GM19351 (cell line): Measurements from ENCODE around the gene CFAP298.
A peak's percentile ranks its signal among the peaks of the same experiment; 100 is the strongest.
"Not testable (repeated sequence)": the region's sequence is repeated elsewhere in the genome, so short reads cannot be mapped to it uniquely, and the experiment has no call there.

Source experiments
- ATAC-seq: cut with Tn5 transposase; IDR thresholded peaks from one replicate; pipeline ENCODE4 v1.9.1; 2021; ENCODE audit warnings: mild to moderate bottlenecking, moderate library complexity; ENCODE audit not compliant: unreplicated experiment

The CFAP298 gene

GRCh38 chr21:32612075-32612998 is at the start of gene CFAP298:
CFAP298 (minus strand) TSS chr21:32612377; CDS start chr21:32612243, 134 bp downstream.
- peak; percentile 93 for ATAC-seq

- ATAC-seq, result not testable (repeated sequence)
Observed at GRCh38 chr21:32661026-32661782, 49.0 kb upstream of the CFAP298 start.

DNA sequence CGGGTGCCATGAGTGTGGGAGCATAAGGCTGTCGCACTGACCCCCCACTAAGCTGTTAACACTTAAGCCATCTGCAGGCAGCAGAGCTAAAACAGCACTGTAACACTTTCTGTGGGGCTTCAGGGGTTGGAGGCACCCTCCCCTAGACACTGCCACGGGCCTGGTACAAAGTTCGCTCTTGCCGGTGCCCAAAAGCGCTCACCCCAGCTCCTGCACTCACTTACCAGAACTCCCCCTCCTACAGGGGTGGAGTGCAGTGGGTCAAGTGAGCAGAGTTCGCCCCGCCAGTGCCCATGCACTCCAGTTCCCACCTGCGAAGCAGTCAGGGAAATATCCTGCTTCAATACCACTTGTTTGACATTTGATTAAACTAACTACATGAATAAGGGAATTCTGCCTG is 46.3 kb upstream of the CFAP298 start:
- ATAC-seq, result no peak

DNA sequence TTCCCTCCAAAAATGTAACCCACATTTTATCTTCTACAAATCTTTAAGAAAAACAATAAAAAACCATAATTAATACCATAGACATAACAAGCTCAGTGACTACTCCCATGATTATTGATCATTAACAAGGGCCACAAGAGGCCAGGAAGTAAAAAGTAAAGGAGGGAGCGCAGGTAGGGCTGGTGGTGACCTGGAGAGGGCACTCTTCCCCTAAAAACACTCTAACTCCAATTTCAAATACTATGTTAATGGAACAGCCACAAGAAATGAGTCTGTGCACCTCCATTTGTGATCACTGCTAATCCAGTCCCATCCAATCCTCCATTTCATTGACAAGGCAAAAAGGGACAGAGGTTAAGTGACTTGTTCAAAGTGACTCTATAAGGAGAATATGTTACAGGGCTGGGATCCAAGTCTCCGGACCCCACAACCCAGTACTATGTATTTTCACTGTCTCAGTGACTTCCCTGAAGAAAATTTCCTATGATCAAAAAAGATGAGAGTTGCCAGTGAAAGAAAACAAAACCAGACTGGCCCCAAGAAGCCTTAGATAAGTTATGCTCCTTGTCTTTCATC is 41.2 kb upstream of the CFAP298 start:
- no peak for ATAC-seq

- ATAC-seq, result no peak
Observed at GRCh38 chr21:32648165-32648564, 36.0 kb upstream of the CFAP298 start.

DNA sequence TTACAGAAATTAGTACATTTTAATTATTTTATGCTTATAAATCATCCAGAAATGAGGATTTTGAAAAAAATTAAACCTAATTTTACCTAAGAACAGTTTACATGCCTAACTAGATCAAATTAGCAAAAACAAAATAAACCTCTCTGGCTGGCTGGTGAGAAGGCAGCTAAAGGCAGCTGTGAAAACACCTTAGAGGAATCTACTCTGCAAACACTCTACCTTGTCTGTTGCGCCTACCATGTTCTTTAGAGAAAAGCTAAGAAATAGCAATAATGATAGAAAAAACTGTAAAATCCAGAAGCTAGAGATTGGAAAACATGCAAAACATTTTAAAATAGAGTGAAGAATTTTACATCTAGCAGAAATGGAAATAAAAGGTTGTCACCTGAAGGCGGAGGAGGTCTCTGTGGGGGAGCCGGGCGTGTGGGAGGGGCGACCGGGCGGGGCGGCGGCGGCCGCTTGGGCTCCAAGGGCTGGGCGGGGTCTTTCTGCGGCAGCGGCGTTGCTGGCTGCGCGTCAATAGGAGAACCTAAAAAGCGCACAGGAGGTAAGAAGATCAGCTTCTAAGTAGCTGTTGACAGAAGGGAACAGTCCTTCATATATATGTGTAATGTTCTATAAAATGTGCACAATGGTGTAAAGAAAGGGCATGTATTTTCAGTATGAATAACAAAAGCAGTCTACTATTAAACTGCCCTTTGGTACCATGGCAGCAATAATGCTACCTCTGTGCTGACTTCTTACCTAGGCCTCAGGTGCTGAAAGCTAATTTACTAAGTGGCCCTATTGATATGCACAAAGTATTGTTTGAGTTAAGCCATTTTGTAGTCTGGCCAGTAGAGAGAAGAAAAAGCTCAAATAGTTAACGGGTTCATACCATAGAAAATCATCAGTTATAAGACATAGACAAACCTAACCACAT is 33.3 kb upstream of the CFAP298 start:
- no peak for ATAC-seq

DNA sequence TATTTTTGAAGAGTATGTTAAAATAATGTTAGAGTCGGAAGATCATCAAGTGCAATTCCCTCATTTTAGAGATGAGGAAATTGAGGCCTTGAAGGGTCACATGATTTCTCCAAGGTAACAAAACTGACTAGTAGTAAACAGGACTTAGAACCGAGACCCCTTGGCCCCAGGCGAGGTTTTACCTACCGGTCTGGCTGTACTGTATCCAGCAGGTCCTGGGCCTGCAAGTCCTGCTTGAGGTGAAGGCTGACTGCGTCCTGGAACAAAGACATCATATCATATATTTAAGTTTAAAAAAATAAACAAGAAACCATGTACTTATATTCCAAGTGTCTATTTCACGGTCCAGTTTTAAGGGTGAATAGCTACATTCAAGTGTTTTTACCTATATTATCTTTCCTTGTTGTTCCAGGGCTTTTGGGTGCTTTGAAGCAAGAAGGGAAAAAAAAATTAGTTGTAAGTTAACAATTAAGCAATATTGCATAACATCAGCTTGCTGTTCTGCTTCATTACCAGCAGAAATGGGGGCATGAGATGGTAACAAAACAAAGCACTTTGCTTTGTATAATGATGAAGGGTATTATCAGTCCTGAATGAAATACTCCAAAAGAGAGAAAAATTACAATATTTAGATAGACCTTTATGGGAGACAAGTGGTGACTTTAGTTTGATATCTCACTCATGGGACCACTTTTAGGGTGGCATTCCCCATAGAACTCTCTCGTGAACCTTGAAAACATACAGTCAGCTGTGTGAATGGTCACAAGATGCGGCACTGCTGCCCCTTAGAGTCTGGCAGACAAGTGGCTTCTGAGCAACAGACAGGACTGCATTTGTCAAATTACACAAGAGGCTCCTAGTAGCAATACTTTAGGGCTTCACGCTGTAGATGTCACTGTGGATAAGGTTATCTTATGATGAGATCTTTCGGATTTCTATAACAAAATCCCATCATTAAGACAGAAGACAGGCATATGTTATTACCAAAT is 29.8 kb upstream of the CFAP298 start:
- ATAC-seq, result no peak

- no peak for ATAC-seq
Observed at GRCh38 chr21:32626621-32627196, 14.5 kb upstream of the CFAP298 start.

- not testable (repeated sequence) for ATAC-seq
Observed at GRCh38 chr21:32618218-32618617, 6.0 kb upstream of the CFAP298 start.

DNA sequence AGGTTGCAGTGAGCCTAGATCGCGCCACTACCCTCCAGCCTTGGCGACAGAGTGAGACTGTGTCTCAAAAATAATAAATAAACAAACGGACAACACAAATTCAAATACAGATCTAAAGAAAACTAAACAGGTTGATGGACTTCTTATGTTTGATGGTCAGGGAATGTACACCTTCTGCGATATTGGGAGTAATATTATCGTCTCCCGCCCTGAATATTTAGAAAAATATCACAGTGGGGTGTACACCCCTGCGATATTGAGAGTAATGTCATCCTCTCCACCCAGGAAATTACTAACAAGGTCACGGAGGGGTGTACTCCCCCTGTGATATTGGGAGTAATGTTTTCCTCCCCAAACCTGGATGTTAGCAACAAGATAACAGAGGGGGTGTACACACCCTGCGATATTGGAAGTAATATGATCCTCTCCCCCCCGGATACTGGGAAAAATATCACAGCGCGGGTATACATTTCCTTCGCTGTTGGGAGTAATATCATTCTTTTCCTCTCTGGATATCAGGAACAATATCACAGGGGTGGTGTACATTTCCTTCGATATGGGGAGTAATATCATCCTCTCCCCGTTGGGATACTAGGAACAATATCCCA is 1.4 kb upstream of the CFAP298 start:
- no peak for ATAC-seq

DNA sequence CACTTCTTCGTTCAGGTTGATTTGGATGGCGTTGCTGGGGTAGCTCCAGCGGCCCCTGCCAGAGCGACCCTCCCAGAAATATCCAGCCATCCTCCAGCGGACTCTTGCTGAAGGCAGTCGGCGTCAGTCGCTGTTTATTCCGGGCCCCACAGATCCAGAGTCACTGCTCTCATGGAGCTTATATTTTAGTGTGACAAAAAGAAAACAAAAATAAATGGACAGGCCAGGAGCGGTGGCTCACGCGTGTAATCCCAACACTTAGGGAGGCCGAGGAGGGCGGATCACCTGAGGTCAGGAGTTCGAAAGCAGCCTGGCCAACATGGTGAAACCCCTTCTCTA is 791 bp upstream of the CFAP298 start:
- ATAC-seq, result no peak

DNA sequence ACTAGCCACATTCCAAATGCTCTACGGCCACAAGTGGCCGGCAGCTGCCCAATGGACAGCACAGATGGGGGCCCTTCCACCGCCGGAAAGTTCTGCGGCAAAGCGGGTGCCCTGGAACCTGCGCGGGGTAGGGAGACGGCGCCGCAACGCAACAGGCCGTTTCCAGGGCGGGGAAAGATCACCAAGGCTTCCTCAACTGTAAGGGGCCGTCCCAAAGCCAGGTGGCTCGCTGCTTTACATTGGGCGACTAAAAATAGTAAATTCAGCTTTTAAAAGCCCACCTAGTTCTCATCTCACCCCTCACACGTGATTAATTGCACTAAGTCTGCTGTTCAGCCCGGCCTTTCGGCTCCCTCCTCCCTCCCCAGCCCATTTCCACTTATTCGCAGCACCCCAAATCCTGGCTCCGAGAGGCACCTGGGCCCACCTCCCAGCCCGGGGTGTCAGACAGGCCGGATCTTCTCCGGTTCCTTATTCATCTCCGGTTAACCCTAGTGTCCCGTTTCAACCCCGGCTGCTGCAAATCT is 643 bp downstream of the CFAP298 start:
- no peak for ATAC-seq

DNA sequence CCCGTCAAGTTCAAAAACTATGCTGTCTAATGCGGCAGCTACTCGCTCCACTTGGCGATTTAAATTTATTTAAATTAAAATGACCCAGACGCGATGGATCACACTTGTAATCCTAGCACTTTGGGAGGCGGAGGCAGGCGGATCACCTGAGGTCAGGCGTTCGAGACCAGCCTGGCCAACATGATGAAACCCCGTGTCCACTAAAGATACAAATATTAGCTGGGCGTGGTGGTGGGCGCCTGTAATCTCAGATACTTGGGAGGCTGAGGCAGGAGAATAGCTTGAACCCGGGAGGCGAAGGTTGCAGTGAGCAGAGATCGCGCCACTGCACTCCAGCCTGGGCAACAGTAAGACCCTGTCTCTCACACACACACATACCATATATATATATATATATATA is 1.2 kb downstream of the CFAP298 start:
- not testable (repeated sequence) for ATAC-seq

GRCh38 chr21:32608851-32609250 is 3.3 kb downstream of the CFAP298 start:
- ATAC-seq, result no peak

- ATAC-seq, result no peak
Observed at GRCh38 chr21:32605469-32605868, 6.7 kb downstream of the CFAP298 start.

DNA sequence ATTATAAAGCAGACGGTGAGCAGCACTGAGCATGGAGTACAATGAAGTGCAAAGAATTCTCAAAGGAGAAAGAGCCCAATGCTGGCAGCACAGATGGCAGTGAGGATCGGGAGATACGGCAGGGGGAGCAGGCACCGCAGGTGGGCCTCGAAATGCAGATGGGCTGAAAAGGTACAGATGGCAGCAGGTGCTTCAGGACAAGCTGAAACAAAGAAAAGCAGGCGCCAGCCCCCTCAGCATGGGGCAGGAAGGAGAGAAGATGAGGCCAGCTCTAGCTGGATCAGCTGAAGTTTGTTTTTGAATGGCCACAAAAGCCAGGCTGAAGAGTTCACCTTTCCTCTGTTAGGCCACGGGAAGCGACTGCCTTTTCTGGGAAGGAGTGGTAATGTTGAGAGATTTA is 7.7 kb downstream of the CFAP298 start:
- no peak for ATAC-seq

DNA sequence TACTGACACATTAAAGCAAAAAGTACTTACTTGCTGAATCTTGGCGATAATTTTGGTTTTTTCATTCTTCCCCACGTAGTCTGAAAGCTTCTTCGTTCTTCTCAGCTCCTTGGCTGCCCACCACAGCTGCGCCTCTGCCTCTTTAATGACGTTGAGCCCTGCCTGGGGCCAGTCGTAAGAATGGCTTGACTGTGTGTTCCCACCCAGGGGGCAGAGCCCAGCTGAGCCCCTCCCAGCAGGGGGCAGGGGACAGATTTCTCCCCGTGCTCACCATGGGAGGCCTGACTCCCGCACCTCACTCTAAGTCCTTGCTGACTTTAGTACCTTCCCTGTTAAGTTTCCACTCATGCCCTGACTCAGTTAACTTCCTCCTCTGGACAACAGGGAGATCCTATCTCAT is 9.0 kb downstream of the CFAP298 start:
- no peak for ATAC-seq

DNA sequence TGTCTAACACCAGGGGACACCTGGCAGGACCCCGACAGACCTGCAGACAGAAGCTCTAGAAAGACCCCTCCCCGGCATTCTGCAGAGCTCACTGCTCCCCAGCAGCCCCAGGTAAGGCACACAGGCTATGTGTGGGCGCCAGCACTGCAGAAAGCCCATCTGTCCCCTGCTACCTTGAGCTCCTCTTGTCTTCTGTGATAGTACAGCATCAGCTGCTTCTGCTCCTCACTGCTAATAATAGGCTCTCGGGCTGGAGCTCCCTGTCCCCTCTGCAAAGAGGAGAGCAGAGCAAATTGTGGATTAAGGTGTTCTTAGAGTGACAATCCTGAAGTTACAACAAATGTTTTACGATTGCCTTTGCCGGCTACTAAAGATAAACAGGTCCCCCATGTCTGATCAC is 10.1 kb downstream of the CFAP298 start:
- ATAC-seq, result no peak
